OCI-LY7 (cell line): ENCODE data around the gene PDZD2. TPM values are rescaled to one million over a fixed set of nuclear protein-coding genes. Genes with fewer than 3 reads are reported as not detected.

Source experiments
- BruUV-seq: library from RNA; stranded (reverse); fragments of 400-500 nt; replicated peaks from 2 replicates; lab custom pipeline; 2021; lab: Mats Ljungman, UMichigan
- CTCF ChIA-PET: fragments of 300-600 bp; sonication (Branson Sonifier 250); formaldehyde crosslinking; loops from one replicate; lab custom pipeline; 2022; ENCODE audit warnings: antibody characterized with exemption; ENCODE audit not compliant: unreplicated experiment; lab: Charles Lee
- POLR2A ChIA-PET: fragments of 300-600 bp; sonication (Branson Sonifier 250); formaldehyde crosslinking; loops from one replicate; lab custom pipeline; 2022; ENCODE audit warnings: antibody characterized with exemption; lab: Charles Lee
- DNase-seq: peaks from one replicate; pipeline ENCODE4 v3.0.0-alpha.2; 2015; ENCODE audit warnings: low spot score
- H2AFZ ChIP-seq: fragments of 200-600 bp; sonication (generic), shearing (Covaris generic); 2 replicates; pipeline ENCODE4 v1.6.1; 2014; ENCODE audit warnings: mild to moderate bottlenecking, antibody characterized with exemption, low read length, moderate library complexity
- H3K27ac ChIP-seq: fragments of 200-600 bp; sonication (generic); 2 replicates; pipeline ENCODE4 v1.5.1; 2014; ENCODE audit warnings: mixed run types, low read depth, mild to moderate bottlenecking, moderate library complexity, low read length, inconsistent platforms; ENCODE audit not compliant: poor library complexity, severe bottlenecking
- H3K36me3 ChIP-seq: fragments of 200-600 bp; sonication (generic); 2 replicates; pipeline ENCODE4 v1.6.1; 2014; ENCODE audit warnings: mild to moderate bottlenecking, antibody characterized with exemption, low read length, moderate library complexity, mixed read lengths; ENCODE audit not compliant: insufficient read depth
- H3K4me1 ChIP-seq: fragments of 200-600 bp; sonication (generic); 2 replicates; pipeline ENCODE4 v1.5.1; 2014; ENCODE audit warnings: mild to moderate bottlenecking, low read length; ENCODE audit not compliant: insufficient read depth, poor library complexity, severe bottlenecking
- H3K4me2 ChIP-seq: fragments of 200-600 bp; sonication (generic); 2 replicates; pipeline ENCODE4 v1.6.1; 2014; ENCODE audit warnings: mild to moderate bottlenecking, low read length
- H3K4me3 ChIP-seq: fragments of 200-600 bp; sonication (generic); 2 replicates; pipeline ENCODE4 v1.5.1; 2014; ENCODE audit warnings: mild to moderate bottlenecking, low read depth, low read length; ENCODE audit not compliant: poor library complexity, severe bottlenecking
- H3K79me2 ChIP-seq: fragments of 200-600 bp; sonication (generic); 2 replicates; pipeline ENCODE4 v1.6.1; 2016; ENCODE audit warnings: low read depth, mild to moderate bottlenecking, low read length, moderate library complexity, mixed read lengths; ENCODE audit not compliant: insufficient read depth
- H3K9me2 ChIP-seq: fragments of 200-600 bp; sonication (generic); 2 replicates; pipeline ENCODE4 v1.6.1; 2016; ENCODE audit warnings: mild to moderate bottlenecking, low read length, mixed read lengths; ENCODE audit not compliant: insufficient read depth
- H3K9me3 ChIP-seq: fragments of 200-600 bp; sonication (generic); 2 replicates; pipeline ENCODE4 v1.6.1; 2014; ENCODE audit warnings: mild to moderate bottlenecking, mixed run types, low read length, mixed read lengths
- H4K20me1 ChIP-seq: fragments of 200-600 bp; sonication (generic); 2 replicates; pipeline ENCODE4 v1.6.1; 2014; ENCODE audit warnings: mild to moderate bottlenecking, antibody characterized with exemption, low read length, moderate library complexity, mixed read lengths; ENCODE audit not compliant: insufficient read depth
- EZH2phosphoT487 ChIP-seq: fragments of 200-600 bp; sonication (generic); IDR thresholded peaks from 2 replicates; pipeline ENCODE4 v1.6.1; 2018; ENCODE audit warnings: low read depth, borderline replicate concordance, mild to moderate bottlenecking, mixed run types, antibody characterized with exemption, low read length, moderate library complexity, mixed read lengths
- intact Hi-C: fragments of 100-400 bp; cut with micrococcal nuclease; formaldehyde crosslinking; loops from one replicate; pipeline ENCODE4 v1.10.0; 2022; ENCODE audit not compliant: unreplicated experiment
- total RNA-seq, 2 experiments: library from RNA; depleted of rRNA in 1 of 2; stranded (reverse); fragments of >200 nt in 1 of 2; shearing (Covaris generic) in 1 of 2; gene quantifications; 2 replicates each; pipeline ENCODE4 v1.2.3, GENCODE V29; 2014 to 2022
- TF ChIP-seq, protein P1 (sequence below): fragments of 200-600 bp; sonication (generic); conservative IDR thresholded peaks from 2 replicates; pipeline ENCODE4 v1.5.1; 2014; ENCODE audit warnings: mild to moderate bottlenecking, antibody characterized with exemption, low read length, moderate library complexity, mixed read lengths

Gene PDZD2
- total RNA-seq, 2 experiments from 2014 or later, result 8.6 to 10.6 TPM

DNA sequence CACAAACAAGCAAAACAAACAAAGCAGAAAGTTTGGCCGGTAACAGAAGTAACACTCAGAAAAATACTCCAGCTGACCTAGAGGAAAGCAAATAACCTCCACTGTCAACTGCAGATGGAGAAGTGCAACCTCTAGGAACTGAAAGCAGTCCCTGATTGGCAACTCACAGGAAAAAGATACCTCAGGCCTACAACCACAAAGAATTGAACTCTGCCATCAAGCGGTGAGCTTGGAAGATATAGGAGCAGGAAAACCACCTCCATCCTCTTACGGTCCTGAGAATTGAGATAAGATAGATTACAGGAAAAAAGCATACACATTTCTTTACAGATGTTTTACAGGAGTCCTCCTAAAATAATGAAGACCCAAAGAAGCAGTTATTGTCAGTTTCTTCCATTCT lies 184.5 kb downstream of the PDZD2 start:
- DNase-seq, result no peak
- Histone ChIP-seq H3K4me2 (no peak overlapping the region), H3K79me2 (no peaks in the 10 kb centered on the region), H3K9me3 (no peaks in the 10 kb centered on the region), H3K4me3 (no peak overlapping the region), H2AFZ (no peak overlapping the region), H3K4me1 (peaks cover 5% of the 10 kb centered on the region), H3K36me3 (no peaks in the 10 kb centered on the region), H4K20me1 (no peaks in the 10 kb centered on the region), H3K27ac (no peak overlapping the region), H3K9me2 (no peaks in the 10 kb centered on the region)
- TF ChIP-seq, protein P1, sequence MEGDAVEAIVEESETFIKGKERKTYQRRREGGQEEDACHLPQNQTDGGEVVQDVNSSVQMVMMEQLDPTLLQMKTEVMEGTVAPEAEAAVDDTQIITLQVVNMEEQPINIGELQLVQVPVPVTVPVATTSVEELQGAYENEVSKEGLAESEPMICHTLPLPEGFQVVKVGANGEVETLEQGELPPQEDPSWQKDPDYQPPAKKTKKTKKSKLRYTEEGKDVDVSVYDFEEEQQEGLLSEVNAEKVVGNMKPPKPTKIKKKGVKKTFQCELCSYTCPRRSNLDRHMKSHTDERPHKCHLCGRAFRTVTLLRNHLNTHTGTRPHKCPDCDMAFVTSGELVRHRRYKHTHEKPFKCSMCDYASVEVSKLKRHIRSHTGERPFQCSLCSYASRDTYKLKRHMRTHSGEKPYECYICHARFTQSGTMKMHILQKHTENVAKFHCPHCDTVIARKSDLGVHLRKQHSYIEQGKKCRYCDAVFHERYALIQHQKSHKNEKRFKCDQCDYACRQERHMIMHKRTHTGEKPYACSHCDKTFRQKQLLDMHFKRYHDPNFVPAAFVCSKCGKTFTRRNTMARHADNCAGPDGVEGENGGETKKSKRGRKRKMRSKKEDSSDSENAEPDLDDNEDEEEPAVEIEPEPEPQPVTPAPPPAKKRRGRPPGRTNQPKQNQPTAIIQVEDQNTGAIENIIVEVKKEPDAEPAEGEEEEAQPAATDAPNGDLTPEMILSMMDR, result 0 out of 2 replicates have a peak, but pooled peaks have one; percentile 31
- TF ChIP-seq EZH2phosphoT487, result no peak
- POLR2A ChIA-PET, result no interaction called here
- intact Hi-C loops, result no loop called here
- no TSS peak for BruUV-seq
- CTCF ChIA-PET, result interaction anchor here (1.5 kb wide), 1 partner anchor 270 kb away, joined by 4 read pairs; no protein-coding TSS in a partner anchor

DNA sequence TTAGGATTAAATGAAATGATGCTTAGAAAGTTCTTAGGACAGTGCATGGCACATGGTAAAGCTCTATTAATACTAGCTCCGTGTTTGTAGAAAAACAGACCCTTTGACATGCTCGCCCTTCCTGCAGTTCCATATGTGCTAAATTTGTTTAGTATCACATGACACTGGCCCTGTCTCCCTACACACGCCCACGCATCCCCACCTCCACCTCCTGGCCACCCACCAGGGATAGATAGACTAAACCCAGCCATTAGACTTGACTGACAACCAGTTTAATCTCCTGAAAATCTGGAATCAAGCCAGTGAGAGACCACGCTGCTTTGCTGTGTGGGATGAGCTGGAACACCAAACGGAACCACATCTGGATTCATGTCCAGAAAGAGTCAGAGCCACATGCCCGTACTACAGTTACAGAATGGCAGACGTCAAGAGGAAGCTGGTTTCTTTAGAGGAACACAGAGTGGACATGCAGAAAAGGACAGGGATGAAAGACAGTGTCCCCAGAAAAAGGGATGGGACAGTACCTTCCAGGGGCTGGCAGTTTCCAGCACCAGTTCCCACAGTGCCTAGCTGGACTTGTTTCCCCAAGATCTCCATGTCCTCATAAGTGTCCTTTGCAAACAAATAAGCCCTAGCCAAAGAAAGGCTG lies 186.1 kb downstream of the PDZD2 start:
- intact Hi-C loops, result loop anchor here (1.0 to 5.0 kb wide), 4 partner anchors 243 to 788 kb away; no protein-coding TSS in a partner anchor
- Histone ChIP-seq H3K27ac (no peak overlapping the region), H3K79me2 (no peaks in the 10 kb centered on the region), H4K20me1 (no peaks in the 10 kb centered on the region), H3K4me2 (no peak overlapping the region), H3K9me2 (no peaks in the 10 kb centered on the region), H3K4me1 (peaks cover 5% of the 10 kb centered on the region), H3K9me3 (no peaks in the 10 kb centered on the region), H3K4me3 (no peak overlapping the region), H3K36me3 (no peaks in the 10 kb centered on the region), H2AFZ (no peak overlapping the region)
- no peak for DNase-seq
- CTCF ChIA-PET, result interaction anchor here (0.6 to 1.5 kb wide), 3 partner anchors 85 to 268 kb away, joined by 3 to 4 read pairs (median 3); no protein-coding TSS in a partner anchor
- TF ChIP-seq, protein P1, result no peak
- TF ChIP-seq EZH2phosphoT487, result no peak
- BruUV-seq, result no TSS peak
- POLR2A ChIA-PET, result interaction anchor here (1.4 kb wide), 1 partner anchor 8 kb away, joined by 5 read pairs; no protein-coding TSS in a partner anchor

DNA sequence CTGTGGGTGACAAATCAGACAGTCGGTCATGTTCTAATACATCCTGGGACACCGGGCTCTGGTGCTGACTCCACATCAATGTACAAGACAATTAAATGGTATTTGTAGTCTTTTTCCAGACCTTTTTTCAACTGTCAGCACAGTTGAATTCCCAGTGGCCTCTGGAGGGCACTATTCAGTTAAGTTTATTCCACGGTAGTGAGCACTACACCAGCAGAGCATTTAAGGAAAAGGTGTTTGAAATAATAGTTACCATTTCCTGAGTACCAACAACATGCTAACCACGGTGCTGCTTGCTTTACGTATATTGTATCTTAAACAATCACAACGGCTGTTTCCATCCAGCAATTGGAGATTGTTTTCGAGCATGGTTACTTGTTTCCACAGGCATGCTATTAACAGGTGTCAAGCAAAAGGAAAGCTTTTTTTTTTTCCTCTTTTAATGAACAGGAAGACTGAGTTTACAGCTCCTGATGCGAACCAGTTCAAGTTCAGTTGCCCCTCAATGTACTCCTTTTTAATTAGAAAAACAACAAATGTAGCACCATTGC lies 186.7 kb downstream of the PDZD2 start:
- H3K79me2 ChIP-seq, result no peaks in the 10 kb centered on the region
- H3K9me3 ChIP-seq, result no peaks in the 10 kb centered on the region
- peaks cover 5% of the 10 kb centered on the region for H3K4me1 ChIP-seq
- no peaks in the 10 kb centered on the region for H3K9me2 ChIP-seq
- POLR2A ChIA-PET, result interaction anchor here (1.4 kb wide), 1 partner anchor 8 kb away, joined by 5 read pairs; no protein-coding TSS in a partner anchor
- TF ChIP-seq, protein P1, result peak; percentile 94
- TF ChIP-seq EZH2phosphoT487, result no peak
- intact Hi-C loops, result loop anchor here (1.0 to 5.0 kb wide), 4 partner anchors 243 to 787 kb away; no protein-coding TSS in a partner anchor
- peak overlapping the region; percentile 23; the same call in 1 of the 2 replicates for H3K4me2 ChIP-seq
- no TSS peak for BruUV-seq
- no peaks in the 10 kb centered on the region for H3K36me3 ChIP-seq
- H2AFZ ChIP-seq, result peak overlapping the region; percentile 62; the same call in 1 of the 2 replicates
- peak; percentile 80 for DNase-seq
- no peak overlapping the region for H3K27ac ChIP-seq
- no peaks in the 10 kb centered on the region for H4K20me1 ChIP-seq
- H3K4me3 ChIP-seq, result no peak overlapping the region
- CTCF ChIA-PET, result no interaction called here
